ENCODE measurements around the gene HELQ.

DNA sequence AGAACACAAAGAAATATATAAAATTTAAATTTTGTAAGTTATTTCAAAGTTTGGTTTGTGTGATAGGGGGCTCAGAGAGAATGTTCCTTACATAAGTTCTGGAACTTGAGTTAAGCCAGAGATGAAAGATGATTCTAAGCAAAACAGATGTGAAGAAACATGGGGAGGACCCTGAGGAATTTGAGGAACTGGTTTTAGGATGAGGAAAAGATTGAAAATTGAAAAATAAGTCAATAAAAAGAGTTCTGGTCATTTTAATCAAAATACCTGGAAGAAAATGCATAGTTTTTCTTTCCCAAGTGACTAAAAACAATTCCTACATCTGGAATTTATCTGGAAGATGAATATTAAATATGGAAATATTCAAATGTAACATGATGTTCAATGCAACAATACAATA is 37.4 kb downstream of the HELQ start:
- TF ChIP-seq POLR2A (IDR thresholded peaks at IDR 0.05): no peak
- TF ChIP-seq, protein P1, sequence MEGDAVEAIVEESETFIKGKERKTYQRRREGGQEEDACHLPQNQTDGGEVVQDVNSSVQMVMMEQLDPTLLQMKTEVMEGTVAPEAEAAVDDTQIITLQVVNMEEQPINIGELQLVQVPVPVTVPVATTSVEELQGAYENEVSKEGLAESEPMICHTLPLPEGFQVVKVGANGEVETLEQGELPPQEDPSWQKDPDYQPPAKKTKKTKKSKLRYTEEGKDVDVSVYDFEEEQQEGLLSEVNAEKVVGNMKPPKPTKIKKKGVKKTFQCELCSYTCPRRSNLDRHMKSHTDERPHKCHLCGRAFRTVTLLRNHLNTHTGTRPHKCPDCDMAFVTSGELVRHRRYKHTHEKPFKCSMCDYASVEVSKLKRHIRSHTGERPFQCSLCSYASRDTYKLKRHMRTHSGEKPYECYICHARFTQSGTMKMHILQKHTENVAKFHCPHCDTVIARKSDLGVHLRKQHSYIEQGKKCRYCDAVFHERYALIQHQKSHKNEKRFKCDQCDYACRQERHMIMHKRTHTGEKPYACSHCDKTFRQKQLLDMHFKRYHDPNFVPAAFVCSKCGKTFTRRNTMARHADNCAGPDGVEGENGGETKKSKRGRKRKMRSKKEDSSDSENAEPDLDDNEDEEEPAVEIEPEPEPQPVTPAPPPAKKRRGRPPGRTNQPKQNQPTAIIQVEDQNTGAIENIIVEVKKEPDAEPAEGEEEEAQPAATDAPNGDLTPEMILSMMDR (IDR thresholded peaks at IDR 0.05): no peak

Data from heart left ventricle (tissue), 13 donors.